ENCODE measurements around the gene POLR2M. TPM values are rescaled to one million over a fixed set of nuclear protein-coding genes. Genes with fewer than 3 reads are reported as not detected.

Gene POLR2M
- polyA plus RNA-seq, 1 of the 3 experiments (the other 2 are of a cell fraction) = 160 TPM

GRCh38 chr15:57734860-57735259 lies 28.3 kb downstream of the POLR2M start:
- Histone ChIP-seq H3K9ac (no peak overlapping the region), H2AFZ (ENCODE audit: low read depth) (no peak overlapping the region), H3K4me1 (ENCODE audit: control insufficient read depth in 1 of 2, insufficient read depth in 2 of 2, low read depth in 1 of 2, low read length in 1 of 2) (peaks cover 9% of the 10 kb centered on the region in 2 experiments; a peak in 3 of 4 replicates), H3K4me2 (no peak overlapping the region), H3K9me3 (no peaks in the 10 kb centered on the region), H3K9me2 (no peaks in the 10 kb centered on the region), H3K79me2 (ENCODE audit: insufficient read depth) (no peaks in the 10 kb centered on the region), H3K27ac (ENCODE audit: low read depth in 2 of 2, low read length in 1 of 2) (peak overlapping the region in 1 of 2 experiments; percentile 20; a peak in 1 of 4 replicates), H4K20me1 (ENCODE audit: insufficient read depth) (no peaks in the 10 kb centered on the region), H3F3A (replicated peaks; ENCODE audit: insufficient read depth) (peaks cover 30% of the 10 kb centered on the region), H3K4me3 (ENCODE audit: low read depth in 2 of 2, low read length in 1 of 2) (no peak overlapping the region), H3K36me3 (replicated peaks in 1 of 2; ENCODE audit: control insufficient read depth in 1 of 2, insufficient read depth in 2 of 2, low read length in 1 of 2) (no peaks in the 10 kb centered on the region), H3K27me3 (ENCODE audit: insufficient read depth) (no peaks in the 10 kb centered on the region)
- no peak for TF ChIP-seq RFX5 (IDR thresholded peaks at IDR 0.05; ENCODE audit: low read length)
- no peak for TF ChIP-seq IRF3 (IDR thresholded peaks at IDR 0.05; ENCODE audit: low read depth, low read length)
- no peak for TF ChIP-seq RXRA (IDR thresholded peaks at IDR 0.05; ENCODE audit: borderline replicate concordance, low read depth)
- no peak for TF ChIP-seq RAD21 (IDR thresholded peaks at IDR 0.05; ENCODE audit: low read length)
- TF ChIP-seq JUND (IDR thresholded peaks at IDR 0.05) = 0 out of 2 replicates have a peak, but pooled peaks have one; percentile 12
- no peak for TF ChIP-seq ZBTB33 (IDR thresholded peaks at IDR 0.05; ENCODE audit: borderline replicate concordance, low read depth)
- TF ChIP-seq REST (IDR thresholded peaks at IDR 0.05; ENCODE audit: low read depth, low read length) = no peak
- peak; percentile 62 for TF ChIP-seq TCF12 (IDR thresholded peaks at IDR 0.05)
- no peak for TF ChIP-seq PBX3 (IDR thresholded peaks at IDR 0.05)
- TF ChIP-seq GABPA (IDR thresholded peaks at IDR 0.05; ENCODE audit: low read depth) = no peak
- TF ChIP-seq POLR2AphosphoS5 (IDR thresholded peaks at IDR 0.05; ENCODE audit: low read depth, low read length) = no peak
- WGBS (ENCODE audit: low lambda C conversion rate) = 28% methylated on average over 2 of the region's 2 CpGs
- DNase-seq = no peak
- ChIA-PET POLR2A (no interaction called here), CTCF (interaction anchor here (1.0 to 6.9 kb wide), 8 partner anchors 12 to 339 kb away, joined by 3 to 58 read pairs (median 32); no protein-coding TSS in a partner anchor)

All from SK-N-SH (cell line).